CD4-positive, alpha-beta T cell treated with Interleukin-21 for 1 hour (primary cell): Measurements from ENCODE around the gene FOXP1.

Experiments used
- DNase-seq: peaks from one replicate; pipeline ENCODE4 v3.0.0-alpha.2; 2020

The FOXP1 gene

GRCh38 chr3:71392251-71392650 is 191.3 kb downstream of the FOXP1 start:
- DNase-seq = peak; percentile 32

- DNase-seq = no peak
Measured at GRCh38 chr3:71391361-71391760, 192.2 kb downstream of the FOXP1 start.

- DNase-seq = peak; percentile 23
Measured at GRCh38 chr3:71389911-71390573, 193.5 kb downstream of the FOXP1 start.

- DNase-seq = no peak
Measured at GRCh38 chr3:71389191-71389590, 194.3 kb downstream of the FOXP1 start.

- no peak for DNase-seq
Measured at GRCh38 chr3:71388535-71389120, 194.9 kb downstream of the FOXP1 start.

GRCh38 chr3:71387586-71387985 is 195.9 kb downstream of the FOXP1 start:
- DNase-seq = no peak

- DNase-seq = no peak
Measured at GRCh38 chr3:71384837-71385716, 198.5 kb downstream of the FOXP1 start.

- DNase-seq = no peak
Measured at GRCh38 chr3:71384388-71384787, 199.1 kb downstream of the FOXP1 start.

GRCh38 chr3:71380096-71380495 is 203.4 kb downstream of the FOXP1 start:
- DNase-seq = no peak

GRCh38 chr3:71378509-71378908 is 205.0 kb downstream of the FOXP1 start:
- DNase-seq = no peak

- no peak for DNase-seq
Measured at GRCh38 chr3:71376911-71377310, 206.6 kb downstream of the FOXP1 start.

GRCh38 chr3:71376503-71376902 is 207.0 kb downstream of the FOXP1 start:
- no peak for DNase-seq

- no peak for DNase-seq
Measured at GRCh38 chr3:71374582-71374981, 208.9 kb downstream of the FOXP1 start.

- peak; percentile 70 for DNase-seq
Measured at GRCh38 chr3:71372911-71373637, 210.5 kb downstream of the FOXP1 start.

GRCh38 chr3:71372241-71372768 is 211.2 kb downstream of the FOXP1 start:
- DNase-seq = no peak

GRCh38 chr3:71371282-71371681 is 212.2 kb downstream of the FOXP1 start:
- no peak for DNase-seq

GRCh38 chr3:71370467-71370866 is 213.1 kb downstream of the FOXP1 start:
- no peak for DNase-seq

GRCh38 chr3:71369701-71370391 is 213.7 kb downstream of the FOXP1 start:
- no peak for DNase-seq

- DNase-seq = no peak
Measured at GRCh38 chr3:71366988-71367604, 216.4 kb downstream of the FOXP1 start.

GRCh38 chr3:71361334-71361890 is 222.1 kb downstream of the FOXP1 start:
- no peak for DNase-seq

- no peak for DNase-seq
Measured at GRCh38 chr3:71360764-71361163, 222.8 kb downstream of the FOXP1 start.

- DNase-seq = no peak
Measured at GRCh38 chr3:71360180-71360579, 223.3 kb downstream of the FOXP1 start.
